NT2/D1 (cell line): ENCODE measurements around the gene ERG.

Source experiments
- YY1 ChIP-seq: IDR thresholded peaks from 2 replicates; pipeline ENCODE4 v1.6.1; 2011; ENCODE audit not compliant: insufficient read length, insufficient read depth
- ZNF274 ChIP-seq: IDR thresholded peaks from 2 replicates; pipeline ENCODE4 v1.6.1; 2011; ENCODE audit warnings: mild to moderate bottlenecking, low read depth, low read length

DNA sequence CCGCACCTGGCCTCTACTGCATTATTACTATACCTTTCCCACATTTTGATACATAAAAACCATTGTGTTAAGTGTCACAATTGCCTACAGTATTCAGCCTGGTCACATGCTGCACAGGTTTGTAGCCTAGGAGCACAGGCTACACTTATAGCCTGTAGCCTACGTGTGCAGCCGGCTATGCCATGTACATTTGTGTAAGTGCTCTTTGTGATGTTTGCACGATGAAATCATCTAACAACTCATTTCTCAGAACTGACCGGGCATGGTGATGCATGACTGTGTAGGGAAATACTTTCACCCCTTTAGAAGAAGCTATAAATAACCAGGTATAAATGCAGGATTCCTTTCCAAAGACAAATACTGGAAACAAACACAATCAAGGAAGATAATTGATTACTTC is 12.1 kb downstream of the ERG start:
- TF ChIP-seq ZNF274 = no peak
- TF ChIP-seq YY1 = no peak
